DOHH2 (cell line): ENCODE data around the gene TNFRSF12A.

Source experiments
- EZH2phosphoT487 ChIP-seq: fragments of 200-600 bp; sonication (generic); IDR thresholded peaks from 2 replicates; pipeline ENCODE4 v1.6.1; 2017; ENCODE audit warnings: borderline replicate concordance, mild to moderate bottlenecking, antibody characterized with exemption, low read length, moderate library complexity, mixed read lengths
- TF ChIP-seq, protein P1 (sequence below): fragments of 200-600 bp; sonication (generic); IDR thresholded peaks from one replicate; pipeline ENCODE4 v1.5.1; 2014; ENCODE audit warnings: antibody characterized with exemption, mild to moderate bottlenecking, low read depth, low read length; ENCODE audit not compliant: poor library complexity, severe bottlenecking

DNA sequence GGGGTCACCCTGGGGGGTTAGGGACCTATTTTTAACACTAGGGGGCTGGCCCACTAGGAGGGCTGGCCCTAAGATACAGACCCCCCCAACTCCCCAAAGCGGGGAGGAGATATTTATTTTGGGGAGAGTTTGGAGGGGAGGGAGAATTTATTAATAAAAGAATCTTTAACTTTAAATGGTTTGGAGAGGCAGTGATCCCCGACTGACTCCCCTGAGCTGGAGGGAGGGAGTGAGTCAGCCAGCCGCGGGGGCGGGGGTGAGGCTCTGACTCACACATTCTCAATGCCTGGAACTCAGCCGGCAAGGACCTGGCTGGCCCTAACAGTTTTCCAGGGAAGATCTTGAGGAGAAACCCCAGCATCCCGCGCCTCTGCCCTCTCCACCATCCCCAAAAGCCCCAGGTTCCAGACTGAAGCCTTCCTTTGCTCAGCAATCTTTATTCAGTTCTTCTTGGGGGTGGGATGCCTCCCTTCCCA is 2.1 kb downstream of the TNFRSF12A start:
- TF ChIP-seq, protein P1, sequence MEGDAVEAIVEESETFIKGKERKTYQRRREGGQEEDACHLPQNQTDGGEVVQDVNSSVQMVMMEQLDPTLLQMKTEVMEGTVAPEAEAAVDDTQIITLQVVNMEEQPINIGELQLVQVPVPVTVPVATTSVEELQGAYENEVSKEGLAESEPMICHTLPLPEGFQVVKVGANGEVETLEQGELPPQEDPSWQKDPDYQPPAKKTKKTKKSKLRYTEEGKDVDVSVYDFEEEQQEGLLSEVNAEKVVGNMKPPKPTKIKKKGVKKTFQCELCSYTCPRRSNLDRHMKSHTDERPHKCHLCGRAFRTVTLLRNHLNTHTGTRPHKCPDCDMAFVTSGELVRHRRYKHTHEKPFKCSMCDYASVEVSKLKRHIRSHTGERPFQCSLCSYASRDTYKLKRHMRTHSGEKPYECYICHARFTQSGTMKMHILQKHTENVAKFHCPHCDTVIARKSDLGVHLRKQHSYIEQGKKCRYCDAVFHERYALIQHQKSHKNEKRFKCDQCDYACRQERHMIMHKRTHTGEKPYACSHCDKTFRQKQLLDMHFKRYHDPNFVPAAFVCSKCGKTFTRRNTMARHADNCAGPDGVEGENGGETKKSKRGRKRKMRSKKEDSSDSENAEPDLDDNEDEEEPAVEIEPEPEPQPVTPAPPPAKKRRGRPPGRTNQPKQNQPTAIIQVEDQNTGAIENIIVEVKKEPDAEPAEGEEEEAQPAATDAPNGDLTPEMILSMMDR, result no peak
- TF ChIP-seq EZH2phosphoT487, result no peak
